Measurements from ENCODE around the gene HEATR5A. TPM values are rescaled to one million over a fixed set of nuclear protein-coding genes. Genes with fewer than 3 reads are reported as not detected.

The HEATR5A gene
- total and polyA plus RNA-seq, 2 of the 13 experiments (the other 11 are each of a cell fraction or from before 2014, with no cell fraction given), result 36.4 to 105 TPM

DNA sequence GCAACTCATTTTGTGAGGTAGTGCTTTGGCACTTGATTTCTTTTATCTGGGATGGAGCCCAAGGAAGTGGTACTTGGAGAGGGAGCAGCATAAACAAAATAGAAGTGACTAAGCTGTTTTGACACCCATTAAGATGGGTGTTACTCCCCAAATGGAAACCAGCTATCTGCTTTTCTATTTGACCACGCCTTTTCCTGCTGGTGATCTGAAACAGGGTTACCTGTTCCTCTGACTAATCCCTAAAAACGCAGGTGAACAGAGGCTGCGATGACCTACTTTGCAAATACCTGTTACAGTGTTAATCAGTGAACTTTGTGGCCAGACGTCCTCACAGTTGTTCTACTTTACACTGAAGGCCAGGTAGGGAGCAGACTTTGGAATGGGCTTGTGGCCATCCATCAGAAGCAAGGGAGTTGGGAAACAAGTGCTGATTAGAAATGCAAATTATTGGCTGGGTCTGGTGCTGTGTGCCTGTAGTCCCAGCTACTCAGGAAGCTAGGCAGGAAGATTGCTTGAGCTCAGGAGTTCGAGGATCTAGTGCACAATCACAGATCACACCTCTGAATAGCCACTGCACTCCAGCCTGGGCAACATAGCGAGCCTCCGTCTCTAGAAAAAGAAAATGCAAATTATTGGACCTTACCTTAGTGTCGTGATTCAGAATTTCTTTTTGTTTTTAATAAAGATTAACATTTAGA lies 154.5 kb downstream of the HEATR5A start (continued):
- TF ChIP-seq, protein P1, sequence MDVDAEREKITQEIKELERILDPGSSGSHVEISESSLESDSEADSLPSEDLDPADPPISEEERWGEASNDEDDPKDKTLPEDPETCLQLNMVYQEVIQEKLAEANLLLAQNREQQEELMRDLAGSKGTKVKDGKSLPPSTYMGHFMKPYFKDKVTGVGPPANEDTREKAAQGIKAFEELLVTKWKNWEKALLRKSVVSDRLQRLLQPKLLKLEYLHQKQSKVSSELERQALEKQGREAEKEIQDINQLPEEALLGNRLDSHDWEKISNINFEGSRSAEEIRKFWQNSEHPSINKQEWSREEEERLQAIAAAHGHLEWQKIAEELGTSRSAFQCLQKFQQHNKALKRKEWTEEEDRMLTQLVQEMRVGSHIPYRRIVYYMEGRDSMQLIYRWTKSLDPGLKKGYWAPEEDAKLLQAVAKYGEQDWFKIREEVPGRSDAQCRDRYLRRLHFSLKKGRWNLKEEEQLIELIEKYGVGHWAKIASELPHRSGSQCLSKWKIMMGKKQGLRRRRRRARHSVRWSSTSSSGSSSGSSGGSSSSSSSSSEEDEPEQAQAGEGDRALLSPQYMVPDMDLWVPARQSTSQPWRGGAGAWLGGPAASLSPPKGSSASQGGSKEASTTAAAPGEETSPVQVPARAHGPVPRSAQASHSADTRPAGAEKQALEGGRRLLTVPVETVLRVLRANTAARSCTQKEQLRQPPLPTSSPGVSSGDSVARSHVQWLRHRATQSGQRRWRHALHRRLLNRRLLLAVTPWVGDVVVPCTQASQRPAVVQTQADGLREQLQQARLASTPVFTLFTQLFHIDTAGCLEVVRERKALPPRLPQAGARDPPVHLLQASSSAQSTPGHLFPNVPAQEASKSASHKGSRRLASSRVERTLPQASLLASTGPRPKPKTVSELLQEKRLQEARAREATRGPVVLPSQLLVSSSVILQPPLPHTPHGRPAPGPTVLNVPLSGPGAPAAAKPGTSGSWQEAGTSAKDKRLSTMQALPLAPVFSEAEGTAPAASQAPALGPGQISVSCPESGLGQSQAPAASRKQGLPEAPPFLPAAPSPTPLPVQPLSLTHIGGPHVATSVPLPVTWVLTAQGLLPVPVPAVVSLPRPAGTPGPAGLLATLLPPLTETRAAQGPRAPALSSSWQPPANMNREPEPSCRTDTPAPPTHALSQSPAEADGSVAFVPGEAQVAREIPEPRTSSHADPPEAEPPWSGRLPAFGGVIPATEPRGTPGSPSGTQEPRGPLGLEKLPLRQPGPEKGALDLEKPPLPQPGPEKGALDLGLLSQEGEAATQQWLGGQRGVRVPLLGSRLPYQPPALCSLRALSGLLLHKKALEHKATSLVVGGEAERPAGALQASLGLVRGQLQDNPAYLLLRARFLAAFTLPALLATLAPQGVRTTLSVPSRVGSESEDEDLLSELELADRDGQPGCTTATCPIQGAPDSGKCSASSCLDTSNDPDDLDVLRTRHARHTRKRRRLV (CRISPR knock-in tag; IDR thresholded peaks at IDR 0.05), result no peak
- TF ChIP-seq STAG1 (CRISPR knock-in tag; IDR thresholded peaks at IDR 0.05) (peak; percentile 35; the same call in 1 of the 2 replicates), ZNF672 (CRISPR knock-in tag; IDR thresholded peaks at IDR 0.05) (no peak), ZNF33A (CRISPR knock-in tag; IDR thresholded peaks at IDR 0.05; ENCODE audit: borderline replicate concordance) (no peak), PAWR (CRISPR knock-in tag; IDR thresholded peaks at IDR 0.05; ENCODE audit: borderline replicate concordance) (peak; percentile 60; the same call in 1 of the 2 replicates), MBNL3 (CRISPR knock-in tag; conservative IDR thresholded peaks at IDR 0.05) (no peak), KAT8 (CRISPR knock-in tag; IDR thresholded peaks at IDR 0.05) (peak; percentile 36), THYN1 (CRISPR knock-in tag; IDR thresholded peaks at IDR 0.05; ENCODE audit: borderline replicate concordance, low read depth) (no peak), FOXC1 (CRISPR knock-in tag; IDR thresholded peaks at IDR 0.05; ENCODE audit: borderline replicate concordance) (no peak; the same call in 1 of the 2 replicates), HNRNPLL (IDR thresholded peaks at IDR 0.05; ENCODE audit: low read depth, low read length, poor library complexity, severe bottlenecking) (no peak), LCORL (IDR thresholded peaks at IDR 0.05) (no peak), LCORL (CRISPR knock-in tag; IDR thresholded peaks at IDR 0.05) (peak; percentile 93), ZNF749 (CRISPR knock-in tag; IDR thresholded peaks at IDR 0.05; ENCODE audit: borderline replicate concordance) (no peak), NFIC (IDR thresholded peaks at IDR 0.05; ENCODE audit: low read length) (no peak)
- TF ChIP-seq, protein P2, sequence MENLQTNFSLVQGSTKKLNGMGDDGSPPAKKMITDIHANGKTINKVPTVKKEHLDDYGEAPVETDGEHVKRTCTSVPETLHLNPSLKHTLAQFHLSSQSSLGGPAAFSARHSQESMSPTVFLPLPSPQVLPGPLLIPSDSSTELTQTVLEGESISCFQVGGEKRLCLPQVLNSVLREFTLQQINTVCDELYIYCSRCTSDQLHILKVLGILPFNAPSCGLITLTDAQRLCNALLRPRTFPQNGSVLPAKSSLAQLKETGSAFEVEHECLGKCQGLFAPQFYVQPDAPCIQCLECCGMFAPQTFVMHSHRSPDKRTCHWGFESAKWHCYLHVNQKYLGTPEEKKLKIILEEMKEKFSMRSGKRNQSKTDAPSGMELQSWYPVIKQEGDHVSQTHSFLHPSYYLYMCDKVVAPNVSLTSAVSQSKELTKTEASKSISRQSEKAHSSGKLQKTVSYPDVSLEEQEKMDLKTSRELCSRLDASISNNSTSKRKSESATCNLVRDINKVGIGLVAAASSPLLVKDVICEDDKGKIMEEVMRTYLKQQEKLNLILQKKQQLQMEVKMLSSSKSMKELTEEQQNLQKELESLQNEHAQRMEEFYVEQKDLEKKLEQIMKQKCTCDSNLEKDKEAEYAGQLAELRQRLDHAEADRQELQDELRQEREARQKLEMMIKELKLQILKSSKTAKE (CRISPR knock-in tag; IDR thresholded peaks at IDR 0.05; ENCODE audit: borderline replicate concordance), result no peak
